ENCODE measurements around the gene MRGPRF.

MRGPRF gene

DNA sequence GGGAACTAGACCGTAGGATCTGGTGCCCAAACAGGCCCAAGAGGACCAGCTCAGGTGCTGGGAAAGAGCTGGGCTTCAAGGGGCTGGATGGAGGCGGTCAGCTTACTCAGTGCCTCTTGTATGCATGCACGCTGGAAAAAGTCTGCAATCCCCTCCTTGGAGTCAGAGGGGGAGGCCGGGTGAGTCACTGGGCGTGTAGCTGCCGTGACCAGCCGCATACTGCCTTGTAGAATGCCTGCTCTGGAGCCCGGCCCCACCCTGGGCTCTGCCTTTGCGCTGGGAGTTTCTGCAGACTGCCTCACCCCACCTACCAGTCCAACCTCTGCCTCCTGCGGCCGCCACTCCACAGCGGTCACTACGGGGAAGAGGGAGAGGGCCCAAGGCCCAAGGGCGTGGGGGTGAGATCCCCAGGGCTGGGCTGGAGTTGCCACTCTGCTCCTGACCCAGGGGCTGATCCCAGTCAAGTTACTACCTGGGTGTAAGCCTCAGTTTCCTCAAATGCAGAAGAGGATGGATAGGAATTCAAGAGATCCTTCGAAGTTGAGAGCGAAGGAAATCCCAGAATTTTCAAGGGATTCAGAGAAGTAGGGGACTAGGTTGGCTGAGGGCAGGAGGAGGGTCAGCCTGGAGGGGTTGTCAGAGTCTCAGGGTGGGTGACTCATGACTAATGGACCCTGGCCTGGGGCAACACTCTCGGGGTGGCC is 4.2 kb downstream of the MRGPRF start:
- ChIA-PET POLR2A (no interaction called here), CTCF (no interaction called here)
- TF ChIP-seq, protein P1, sequence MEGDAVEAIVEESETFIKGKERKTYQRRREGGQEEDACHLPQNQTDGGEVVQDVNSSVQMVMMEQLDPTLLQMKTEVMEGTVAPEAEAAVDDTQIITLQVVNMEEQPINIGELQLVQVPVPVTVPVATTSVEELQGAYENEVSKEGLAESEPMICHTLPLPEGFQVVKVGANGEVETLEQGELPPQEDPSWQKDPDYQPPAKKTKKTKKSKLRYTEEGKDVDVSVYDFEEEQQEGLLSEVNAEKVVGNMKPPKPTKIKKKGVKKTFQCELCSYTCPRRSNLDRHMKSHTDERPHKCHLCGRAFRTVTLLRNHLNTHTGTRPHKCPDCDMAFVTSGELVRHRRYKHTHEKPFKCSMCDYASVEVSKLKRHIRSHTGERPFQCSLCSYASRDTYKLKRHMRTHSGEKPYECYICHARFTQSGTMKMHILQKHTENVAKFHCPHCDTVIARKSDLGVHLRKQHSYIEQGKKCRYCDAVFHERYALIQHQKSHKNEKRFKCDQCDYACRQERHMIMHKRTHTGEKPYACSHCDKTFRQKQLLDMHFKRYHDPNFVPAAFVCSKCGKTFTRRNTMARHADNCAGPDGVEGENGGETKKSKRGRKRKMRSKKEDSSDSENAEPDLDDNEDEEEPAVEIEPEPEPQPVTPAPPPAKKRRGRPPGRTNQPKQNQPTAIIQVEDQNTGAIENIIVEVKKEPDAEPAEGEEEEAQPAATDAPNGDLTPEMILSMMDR (IDR thresholded peaks at IDR 0.05; ENCODE audit: control extremely low read depth, extremely low read depth, low read depth, missing control alignments) = no peak
- DNase-seq (ENCODE audit: extremely low spot score) = no peak

DNA sequence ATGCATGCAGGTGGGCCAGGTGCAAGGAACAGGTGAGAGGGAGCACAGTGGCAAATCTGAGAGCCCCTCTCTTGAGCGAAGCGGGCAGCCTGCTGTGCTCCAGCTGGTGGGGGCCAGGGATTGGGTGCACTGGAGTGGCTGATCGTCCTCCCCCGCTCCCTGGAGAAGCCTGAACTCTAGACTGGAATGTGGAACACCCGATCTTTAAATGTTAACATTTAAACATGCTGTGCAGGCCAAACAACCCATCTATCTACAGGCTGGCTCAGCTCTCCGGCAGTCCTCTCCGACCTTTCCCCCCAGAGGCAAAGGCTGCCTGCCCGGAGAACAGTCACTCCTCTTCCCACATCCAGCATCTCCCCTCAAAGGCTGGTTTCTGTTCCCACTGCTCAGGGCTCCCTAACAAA is 5.1 kb downstream of the MRGPRF start:
- CTCF ChIA-PET = no interaction called here
- no peak for DNase-seq (ENCODE audit: extremely low spot score)
- TF ChIP-seq, protein P1 (IDR thresholded peaks at IDR 0.05; ENCODE audit: control extremely low read depth, extremely low read depth, low read depth, missing control alignments) = no peak
- POLR2A ChIA-PET = no interaction called here

DNA sequence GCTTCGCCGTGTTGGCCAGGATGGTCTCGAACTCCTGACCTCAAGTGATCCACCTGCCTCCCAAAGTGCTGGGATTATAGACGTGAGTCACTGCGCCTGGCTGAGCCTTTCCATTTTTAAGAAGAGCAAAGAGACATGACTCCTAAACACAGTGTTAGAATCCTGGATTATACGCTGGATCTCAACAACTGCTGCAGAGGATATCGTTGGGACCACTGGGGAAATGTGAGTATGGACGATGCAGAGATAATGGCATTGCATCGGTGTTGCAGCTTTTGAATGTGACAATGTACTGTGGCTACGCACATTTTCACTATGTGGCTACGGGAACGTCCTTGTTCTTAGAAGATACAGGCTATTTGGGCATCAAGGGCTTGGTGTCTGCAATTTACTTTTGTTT is 6.2 kb downstream of the MRGPRF start:
- ChIA-PET POLR2A (no interaction called here), CTCF (no interaction called here)
- no peak for DNase-seq (ENCODE audit: extremely low spot score)
- TF ChIP-seq, protein P1 (IDR thresholded peaks at IDR 0.05; ENCODE audit: control extremely low read depth, extremely low read depth, low read depth, missing control alignments) = no peak

DNA sequence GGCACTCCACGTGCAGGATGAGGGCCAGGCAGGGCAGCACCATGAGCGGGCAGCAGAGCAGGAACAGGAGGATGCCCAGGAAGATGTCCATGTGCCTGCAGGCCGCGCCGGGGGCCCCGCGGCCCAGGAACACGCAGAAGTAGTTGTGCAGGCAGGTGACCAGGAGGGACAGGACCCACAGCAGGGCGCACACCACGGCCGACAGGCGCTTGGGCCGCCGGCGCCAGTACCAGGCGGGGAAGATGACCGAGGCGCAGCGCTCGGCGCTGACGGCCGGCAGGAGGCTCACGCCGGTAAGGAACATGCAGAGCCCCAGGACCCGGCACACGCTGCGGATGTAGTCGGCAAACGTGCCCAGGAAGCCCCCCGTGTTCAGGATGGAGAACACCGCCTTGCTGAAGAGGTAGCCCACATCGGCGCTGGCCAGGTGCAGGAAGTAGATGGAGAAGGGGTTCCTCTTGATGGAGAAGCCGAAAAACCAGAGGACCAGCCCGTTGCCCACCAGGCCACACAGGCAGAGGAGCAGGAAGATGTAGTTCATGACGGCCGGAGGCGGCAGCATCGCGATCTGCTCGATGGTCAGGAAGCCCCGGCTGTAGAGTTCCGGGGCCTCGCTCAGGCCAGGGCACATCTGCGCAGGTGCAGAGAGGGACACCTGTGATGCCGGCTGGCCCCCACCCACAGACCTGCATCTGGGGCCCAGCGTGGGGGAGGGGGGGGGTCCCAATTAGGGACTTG is 7.2 kb downstream of the MRGPRF start:
- CTCF ChIA-PET = no interaction called here
- POLR2A ChIA-PET = no interaction called here
- TF ChIP-seq, protein P1 (IDR thresholded peaks at IDR 0.05; ENCODE audit: control extremely low read depth, extremely low read depth, low read depth, missing control alignments) = no peak

DNA sequence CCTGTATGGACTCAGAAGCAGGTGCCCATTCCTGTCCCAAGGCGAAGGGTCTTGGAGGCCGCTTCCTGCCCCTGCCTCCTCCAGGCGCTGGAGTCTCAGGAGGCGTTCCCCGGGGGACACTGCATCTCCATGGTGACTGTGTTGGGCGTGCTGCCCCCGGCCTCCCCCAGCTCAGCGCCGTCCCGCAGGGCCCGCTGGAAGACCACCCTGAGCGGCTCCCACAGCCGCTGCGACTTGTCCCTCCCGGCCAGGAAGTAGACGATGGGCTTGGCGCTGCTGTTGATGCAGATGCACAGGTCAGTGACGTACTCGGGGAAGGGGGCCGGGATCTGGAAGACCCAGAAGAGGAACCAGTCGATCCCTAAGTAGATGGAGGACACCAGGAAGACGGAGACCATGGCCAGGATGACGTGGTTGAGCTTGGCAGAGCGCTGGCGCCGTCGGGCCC is 7.8 kb downstream of the MRGPRF start:
- POLR2A ChIA-PET = no interaction called here
- no peak for DNase-seq (ENCODE audit: extremely low spot score)
- TF ChIP-seq, protein P1 (IDR thresholded peaks at IDR 0.05; ENCODE audit: control extremely low read depth, extremely low read depth, low read depth, missing control alignments) = no peak
- CTCF ChIA-PET = no interaction called here

More for the DNA sequence above, 7.2 kb downstream of the MRGPRF start:
- DNase-seq (ENCODE audit: extremely low spot score) = no peak

DNA sequence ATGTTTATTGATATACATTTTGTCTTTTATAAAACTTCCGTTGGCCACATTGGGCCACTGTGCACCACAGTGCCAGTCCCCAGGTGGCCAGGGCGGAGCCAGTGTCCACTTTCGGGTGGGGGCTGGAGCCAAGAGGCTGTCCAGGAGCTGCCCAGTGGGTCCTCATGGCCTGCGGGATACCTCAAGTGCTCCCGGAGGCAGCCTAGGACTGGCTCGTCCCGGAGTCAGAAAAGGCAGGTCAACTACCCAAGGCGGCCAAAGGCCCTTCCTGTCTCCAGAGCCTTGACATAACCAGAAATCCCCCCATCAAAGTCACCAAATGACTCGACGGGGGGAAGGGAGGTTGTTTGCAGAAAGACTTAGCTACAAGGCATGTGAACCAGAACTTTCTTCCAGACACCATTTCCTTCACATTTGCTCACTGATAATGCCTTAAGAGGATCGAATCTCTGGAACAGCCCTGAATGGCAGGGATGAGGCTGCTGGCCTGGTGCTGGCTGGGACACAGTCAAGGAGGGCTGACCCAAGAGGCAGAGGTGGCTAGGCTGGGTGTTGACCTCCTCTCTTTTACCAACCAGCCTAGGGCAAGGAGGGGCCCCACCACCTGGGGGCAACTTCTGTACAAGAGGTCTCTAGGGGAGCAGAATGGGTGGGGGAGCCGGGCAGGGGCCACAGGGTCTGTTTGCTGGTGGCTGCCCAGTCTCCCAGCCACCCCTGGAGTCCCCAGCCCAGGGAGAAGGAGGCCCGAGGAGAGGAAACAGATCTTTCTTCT is 8.4 kb downstream of the MRGPRF start:
- TF ChIP-seq, protein P1 (IDR thresholded peaks at IDR 0.05; ENCODE audit: control extremely low read depth, extremely low read depth, low read depth, missing control alignments) = no peak
- CTCF ChIA-PET = no interaction called here
- POLR2A ChIA-PET = no interaction called here
- DNase-seq (ENCODE audit: extremely low spot score) = no peak

Data from GM10248 (cell line).